Spinal cord (tissue), 10 donors: ENCODE data around the gene SLC2A1. TPM values are rescaled to one million over a fixed set of nuclear protein-coding genes. Genes with fewer than 3 reads are reported as not detected.

Source experiments
- DNase-seq, 6 donors: peaks; one replicate each; pipeline versions ENCODE4 v3.0.0 to v3.0.0-alpha.2; 2013 to 2015; ENCODE audit warnings: low spot score in 6 of 6, low read depth in 4 of 6
- H3K27ac ChIP-seq: one replicate; pipeline ENCODE4 v1.5.1; 2013; ENCODE audit warnings: low read depth, low read length, control low read depth
- H3K27me3 ChIP-seq: one replicate; pipeline ENCODE4 v1.6.1; 2013; ENCODE audit warnings: low read length; ENCODE audit not compliant: control insufficient read depth, insufficient read depth
- H3K36me3 ChIP-seq: one replicate; pipeline ENCODE4 v1.6.1; 2013; ENCODE audit warnings: low read length; ENCODE audit not compliant: control insufficient read depth, insufficient read depth
- H3K4me1 ChIP-seq: one replicate; pipeline ENCODE4 v1.6.1; 2013; ENCODE audit warnings: low read length; ENCODE audit not compliant: control insufficient read depth, insufficient read depth
- H3K4me3 ChIP-seq: one replicate; pipeline ENCODE4 v1.5.1; 2013; ENCODE audit warnings: low read depth, low read length, control low read depth
- H3K9me3 ChIP-seq: one replicate; pipeline ENCODE4 v1.6.1; 2013; ENCODE audit warnings: low read length; ENCODE audit not compliant: control insufficient read depth, insufficient read depth
- WGBS: methylation state at CpG from one replicate; pipeline ENCODE4 v1.1.5; 2013; ENCODE audit warnings: missing lambda C conversion rate; ENCODE audit not compliant: insufficient coverage; 5-methylcytosine and 5-hydroxymethylcytosine counted together
- polyA plus RNA-seq, 2 donors: library from polyadenylated mRNA; unstranded; fragments of 120-200 nt; gene quantifications; one replicate each; pipeline ENCODE4 v1.2.1, GENCODE V29; 2013; ENCODE audit not compliant: insufficient read length in 2 of 2
- small RNA-seq: library from RNA; depleted of rRNA; stranded (forward); fragments of <200 nt; gene quantifications from one replicate; pipeline ENCODE3, GENCODE V24; 2014; ENCODE audit warnings: low replicate concordance
- total RNA-seq, 2 donors: library from RNA; depleted of rRNA in 1 of 2; stranded (reverse); fragments of 120-200 nt in 1 of 2; fragments of >200 nt in 1 of 2; gene quantifications; one replicate each; pipeline versions ENCODE4 v1.2.3 to v1.2.4, GENCODE V29; 2013 to 2014
- donor health status: healthy.

SLC2A1 gene
- total and polyA plus RNA-seq, 4 donors, result 74.4 to 127 (median 98.1) TPM

DNA sequence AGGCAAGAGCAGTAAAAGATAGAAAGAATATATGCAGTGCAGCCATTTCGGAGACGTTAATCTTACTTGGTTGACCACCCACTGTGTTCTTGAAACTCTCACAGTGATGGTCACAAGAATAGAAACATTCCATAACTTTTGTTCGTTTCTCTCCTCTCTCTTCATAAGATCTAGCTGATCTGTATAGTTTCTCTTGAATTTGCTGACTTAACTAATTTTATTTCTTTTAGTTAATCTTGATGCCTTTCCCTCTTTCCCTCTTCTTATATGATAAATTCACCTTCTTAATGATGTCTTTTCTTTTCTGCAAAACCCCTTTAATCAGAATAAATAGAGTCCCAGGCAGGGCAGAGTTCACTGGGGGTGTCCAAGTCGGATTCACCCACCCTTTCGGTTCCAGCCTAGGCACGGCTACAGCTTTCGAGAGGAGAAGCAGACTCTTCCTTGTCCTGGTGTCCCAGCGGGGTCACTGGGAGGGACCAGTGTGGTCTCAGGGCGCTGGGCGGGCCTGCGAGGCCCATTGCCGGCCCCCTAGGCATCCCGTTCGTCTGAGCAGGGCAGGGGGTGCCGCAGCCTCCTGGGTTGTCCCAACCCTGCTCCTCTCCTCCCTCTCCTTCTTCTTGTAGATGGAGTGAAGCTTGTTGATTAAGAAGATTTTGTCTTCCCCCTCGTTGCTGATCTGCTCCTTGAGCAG lies 72.5 kb downstream of the SLC2A1 start:
- DNase-seq, result no peak
- H3K4me3 ChIP-seq, result no peak overlapping the region
- WGBS, result 86% methylated on average over 8 of the region's 16 CpGs
- no peaks in the 10 kb centered on the region for H3K9me3 ChIP-seq
- H3K27me3 ChIP-seq, result no peaks in the 10 kb centered on the region
- no peaks in the 10 kb centered on the region for H3K4me1 ChIP-seq
- no peak overlapping the region for H3K27ac ChIP-seq
- H3K36me3 ChIP-seq, result peaks cover 2% of the 10 kb centered on the region

DNA sequence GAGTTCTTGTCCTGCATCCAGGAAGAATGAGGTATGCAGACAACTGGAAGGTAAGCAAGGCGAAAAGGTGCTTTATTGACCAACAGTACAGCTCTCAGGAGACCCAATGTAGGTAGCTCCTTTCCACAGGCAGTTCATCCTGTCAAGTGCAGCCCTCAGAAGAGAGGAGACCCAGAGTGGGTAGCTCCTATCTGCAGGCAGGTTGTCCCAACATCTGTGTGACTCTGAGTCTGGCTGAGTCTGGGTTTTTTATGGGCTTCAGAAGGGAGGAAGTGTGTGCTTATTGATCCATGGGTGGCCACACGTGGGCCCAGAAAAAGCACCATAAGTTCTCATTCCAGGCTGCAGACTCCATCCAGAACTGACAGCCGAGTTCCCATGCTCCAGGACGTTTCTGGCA lies 78.3 kb downstream of the SLC2A1 start:
- Histone ChIP-seq H3K4me1 (no peaks in the 10 kb centered on the region), H3K27ac (no peak overlapping the region), H3K9me3 (no peaks in the 10 kb centered on the region), H3K36me3 (no peaks in the 10 kb centered on the region), H3K4me3 (no peak overlapping the region), H3K27me3 (no peaks in the 10 kb centered on the region)
- WGBS, result 70% methylated on average over 4 of the region's 4 CpGs
- DNase-seq, result no peak

DNA sequence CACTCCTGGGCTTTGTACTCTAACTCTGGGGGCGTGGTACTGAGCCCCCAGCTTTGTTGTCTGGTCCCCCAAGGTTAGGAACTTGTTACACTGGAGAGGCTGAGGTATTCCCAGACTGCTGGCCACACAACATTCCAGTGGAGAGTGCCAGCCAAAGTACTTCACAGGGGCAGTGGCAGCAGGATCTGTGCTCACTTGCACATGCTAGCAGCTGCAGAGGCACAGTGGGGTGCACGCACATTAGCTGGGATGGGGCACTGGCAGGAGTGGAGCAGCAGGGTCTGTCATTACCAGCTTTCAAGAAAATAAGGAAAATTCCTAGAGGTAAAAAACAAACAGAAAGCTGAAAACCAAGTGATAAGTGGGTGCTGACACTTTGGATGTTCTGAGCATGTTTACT lies 81.3 kb downstream of the SLC2A1 start:
- DNase-seq, result peak in 1 of 6 donors; percentile 16
- 51% methylated on average over 2 of the region's 2 CpGs for WGBS
- Histone ChIP-seq H3K27ac (no peak overlapping the region), H3K4me3 (no peak overlapping the region), H3K27me3 (no peaks in the 10 kb centered on the region), H3K36me3 (no peaks in the 10 kb centered on the region), H3K4me1 (no peaks in the 10 kb centered on the region), H3K9me3 (no peaks in the 10 kb centered on the region)

DNA sequence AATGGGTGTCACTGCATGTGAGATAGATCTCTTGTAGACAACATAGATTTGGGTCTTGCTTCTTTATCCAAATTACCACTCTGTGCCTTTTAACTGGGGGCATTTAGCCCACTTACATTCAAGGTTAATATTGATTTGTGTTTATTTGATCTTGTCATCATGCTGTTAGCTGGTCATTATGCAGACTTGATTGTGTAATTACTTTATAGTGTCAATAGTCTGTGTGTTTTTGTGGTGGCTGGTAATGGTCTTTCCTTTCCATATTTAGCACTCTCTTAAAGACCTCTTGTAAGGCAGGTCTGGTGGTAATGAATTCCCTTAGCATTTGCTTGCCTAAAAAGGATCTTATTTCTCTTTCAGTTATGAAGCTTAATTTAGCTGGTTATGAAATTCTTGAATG lies 82.7 kb downstream of the SLC2A1 start:
- H3K27me3 ChIP-seq, result no peaks in the 10 kb centered on the region
- DNase-seq, result no peak
- no peak overlapping the region for H3K27ac ChIP-seq
- no peaks in the 10 kb centered on the region for H3K4me1 ChIP-seq
- H3K4me3 ChIP-seq, result no peak overlapping the region
- no peaks in the 10 kb centered on the region for H3K36me3 ChIP-seq
- H3K9me3 ChIP-seq, result no peaks in the 10 kb centered on the region

Small RNAs within 50 kb of the gene (small RNA-seq; reads per million reads assigned to genes)
- not detected for gene RNU6-880P

Other genes starting within 250 kb of the SLC2A1 start
- 10 to 100 TPM; 17.0 to 20.6 TPM for gene CLDN19, start 218.6 kb downstream of the SLC2A1 start, total RNA-seq
- 1 to 10 TPM; 2.7 to 8.0 TPM for gene CLDN19, start 218.6 kb downstream of the SLC2A1 start, polyA plus RNA-seq
- 10 to 100 TPM; 34.2 to 70.0 TPM for gene P3H1, start 191.8 kb downstream of the SLC2A1 start, total RNA-seq
- gene P3H1, start 191.8 kb downstream of the SLC2A1 start, polyA plus RNA-seq, result 10 to 100 TPM; 31.2 to 46.5 TPM
- 1 to 10 TPM; 6.7 to 7.8 TPM for gene C1orf50, start 191.6 kb downstream of the SLC2A1 start, total RNA-seq
- 10 to 100 TPM; 10.9 to 15.2 TPM for gene C1orf50, start 191.6 kb downstream of the SLC2A1 start, polyA plus RNA-seq
- under 1 TPM; 0.11 to 0.30 TPM for gene TMEM269, start 173.9 kb downstream of the SLC2A1 start, total RNA-seq
- 1 to 10 TPM; 1.3 to 1.6 TPM for gene TMEM269, start 173.9 kb downstream of the SLC2A1 start, polyA plus RNA-seq
- gene ERMAP, start 141.7 kb downstream of the SLC2A1 start, total RNA-seq, result 10 to 100 TPM; 10.7 to 14.9 TPM
- 10 to 100 TPM; 10.1 to 11.0 TPM for gene ERMAP, start 141.7 kb downstream of the SLC2A1 start, polyA plus RNA-seq
- 10 to 100 TPM; 33.7 to 65.3 TPM for gene SVBP, start 141.5 kb downstream of the SLC2A1 start, total RNA-seq
- 10 to 100 TPM; 62.5 to 67.3 TPM for gene SVBP, start 141.5 kb downstream of the SLC2A1 start, polyA plus RNA-seq
- 10 to 100 TPM in 1 of 2 donors, 1 to 10 TPM in 1; 9.0 to 15.4 TPM for gene ZNF691, start 112.3 kb downstream of the SLC2A1 start, total RNA-seq
- gene ZNF691, start 112.3 kb downstream of the SLC2A1 start, polyA plus RNA-seq, result 10 to 100 TPM; 13.2 to 15.9 TPM
- 10 to 100 TPM; 35.7 to 66.6 TPM for gene EBNA1BP2, start 213.4 kb upstream of the SLC2A1 start, total RNA-seq
- 10 to 100 TPM; 66.2 to 68.0 TPM for gene EBNA1BP2, start 213.4 kb upstream of the SLC2A1 start, polyA plus RNA-seq
- gene CFAP57, start 213.5 kb upstream of the SLC2A1 start, total RNA-seq, result 1 to 10 TPM; 2.9 to 6.9 TPM
- 1 to 10 TPM; 4.5 to 6.3 TPM for gene CFAP57, start 213.5 kb upstream of the SLC2A1 start, polyA plus RNA-seq